Osteocyte (in vitro differentiated cells): ENCODE measurements around the gene TEX14. TPM values are rescaled to one million over a fixed set of nuclear protein-coding genes. Genes with fewer than 3 reads are reported as not detected.

Experiments
- DNase-seq: peaks from one replicate; pipeline ENCODE4 v3.0.0; 2021; ENCODE audit warnings: mixed read lengths; ENCODE audit not compliant: unreplicated experiment; ENCODE audit errors: extremely low spot score
- H3K27ac Mint-ChIP-seq: one replicate; pipeline ENCODE4 v1.8.0; 2021; ENCODE audit warnings: mild to moderate bottlenecking, mixed read lengths; ENCODE audit not compliant: unreplicated experiment
- H3K27me3 Mint-ChIP-seq: one replicate; pipeline ENCODE4 v1.8.0; 2021; ENCODE audit warnings: mixed read lengths; ENCODE audit not compliant: unreplicated experiment
- H3K36me3 Mint-ChIP-seq: one replicate; pipeline ENCODE4 v1.8.0; 2021; ENCODE audit warnings: mixed read lengths; ENCODE audit not compliant: unreplicated experiment
- H3K4me1 Mint-ChIP-seq: one replicate; pipeline ENCODE4 v1.8.0; 2021; ENCODE audit warnings: mixed read lengths; ENCODE audit not compliant: unreplicated experiment
- H3K4me3 Mint-ChIP-seq: one replicate; pipeline ENCODE4 v1.8.0; 2021; ENCODE audit warnings: mild to moderate bottlenecking, moderate library complexity, mixed read lengths; ENCODE audit not compliant: unreplicated experiment
- H3K9me3 Mint-ChIP-seq: one replicate; pipeline ENCODE4 v1.8.0; 2021; ENCODE audit warnings: mixed read lengths; ENCODE audit not compliant: unreplicated experiment
- CTCF ChIP-seq: fragments of 200-600 bp; sonication (generic); IDR thresholded peaks from 2 replicates; pipeline ENCODE4 v1.5.0; 2021; ENCODE audit warnings: antibody characterized with exemption, mild to moderate bottlenecking, moderate library complexity
- total RNA-seq: library from RNA; stranded (reverse); gene quantifications from 2 replicates; pipeline ENCODE4 v1.2.1, GENCODE V29; 2021

Gene TEX14
- total RNA-seq, 1 donor from 2014 or later = 0.27 TPM

- Mint-ChIP-seq H3K9me3 (no peaks in the 10 kb centered on the region), H3K27ac (no peak overlapping the region), H3K36me3 (peaks cover 4% of the 10 kb centered on the region), H3K27me3 (no peaks in the 10 kb centered on the region), H3K4me3 (no peak overlapping the region), H3K4me1 (peaks cover 47% of the 10 kb centered on the region)
- DNase-seq = no peak
- TF ChIP-seq CTCF = no peak
These were observed 170.2 kb downstream of the TEX14 start for GRCh38 chr17:58521680-58522079.

- H3K36me3 Mint-ChIP-seq = peaks cover 4% of the 10 kb centered on the region
- peaks cover 43% of the 10 kb centered on the region for H3K4me1 Mint-ChIP-seq
- peak overlapping the region; percentile 50 for H3K27ac Mint-ChIP-seq
- no peak for DNase-seq
- no peaks in the 10 kb centered on the region for H3K27me3 Mint-ChIP-seq
- H3K9me3 Mint-ChIP-seq = no peaks in the 10 kb centered on the region
- no peak overlapping the region for H3K4me3 Mint-ChIP-seq
- TF ChIP-seq CTCF = peak; percentile 39
These were observed 170.9 kb downstream of the TEX14 start for GRCh38 chr17:58520843-58521430.

- Mint-ChIP-seq H3K27ac (peak overlapping the region; percentile 99), H3K4me1 (peaks cover 43% of the 10 kb centered on the region), H3K27me3 (no peaks in the 10 kb centered on the region), H3K36me3 (peaks cover 4% of the 10 kb centered on the region), H3K4me3 (peak overlapping the region; percentile 97), H3K9me3 (no peaks in the 10 kb centered on the region)
- DNase-seq = peak; percentile 100
- no peak for TF ChIP-seq CTCF
These were observed 173.8 kb downstream of the TEX14 start for GRCh38 chr17:58517928-58518609.

GRCh38 chr17:58517378-58517927, 174.4 kb downstream of the TEX14 start:
- no peak for TF ChIP-seq CTCF
- Mint-ChIP-seq H3K4me3 (peak overlapping the region; percentile 97), H3K4me1 (peaks cover 45% of the 10 kb centered on the region), H3K27ac (peak overlapping the region; percentile 99), H3K9me3 (no peaks in the 10 kb centered on the region), H3K36me3 (peaks cover 3% of the 10 kb centered on the region), H3K27me3 (no peaks in the 10 kb centered on the region)
- no peak for DNase-seq

- Mint-ChIP-seq H3K4me3 (peak overlapping the region; percentile 97), H3K27me3 (no peaks in the 10 kb centered on the region), H3K4me1 (peaks cover 40% of the 10 kb centered on the region), H3K36me3 (peaks cover 3% of the 10 kb centered on the region), H3K27ac (peak overlapping the region; percentile 99), H3K9me3 (no peaks in the 10 kb centered on the region)
- no peak for DNase-seq
- TF ChIP-seq CTCF = no peak
These were observed 175.0 kb downstream of the TEX14 start for GRCh38 chr17:58516644-58517377.
